Activated CD8-positive, alpha-beta memory T cell treated with anti-CD3 and anti-CD28 coated beads for 4 hours (primary cell): Measurements from ENCODE around the gene CPZ.
"Not testable (repeated sequence)": the region's sequence is repeated elsewhere in the genome, so short reads cannot be mapped to it uniquely, and the experiment has no call there.

Source experiments
- DNase-seq, 2 donors: peaks; one replicate each; pipeline ENCODE4 v3.0.0-alpha.2; 2020; ENCODE audit warnings: low read depth in 2 of 2

The CPZ gene

DNA sequence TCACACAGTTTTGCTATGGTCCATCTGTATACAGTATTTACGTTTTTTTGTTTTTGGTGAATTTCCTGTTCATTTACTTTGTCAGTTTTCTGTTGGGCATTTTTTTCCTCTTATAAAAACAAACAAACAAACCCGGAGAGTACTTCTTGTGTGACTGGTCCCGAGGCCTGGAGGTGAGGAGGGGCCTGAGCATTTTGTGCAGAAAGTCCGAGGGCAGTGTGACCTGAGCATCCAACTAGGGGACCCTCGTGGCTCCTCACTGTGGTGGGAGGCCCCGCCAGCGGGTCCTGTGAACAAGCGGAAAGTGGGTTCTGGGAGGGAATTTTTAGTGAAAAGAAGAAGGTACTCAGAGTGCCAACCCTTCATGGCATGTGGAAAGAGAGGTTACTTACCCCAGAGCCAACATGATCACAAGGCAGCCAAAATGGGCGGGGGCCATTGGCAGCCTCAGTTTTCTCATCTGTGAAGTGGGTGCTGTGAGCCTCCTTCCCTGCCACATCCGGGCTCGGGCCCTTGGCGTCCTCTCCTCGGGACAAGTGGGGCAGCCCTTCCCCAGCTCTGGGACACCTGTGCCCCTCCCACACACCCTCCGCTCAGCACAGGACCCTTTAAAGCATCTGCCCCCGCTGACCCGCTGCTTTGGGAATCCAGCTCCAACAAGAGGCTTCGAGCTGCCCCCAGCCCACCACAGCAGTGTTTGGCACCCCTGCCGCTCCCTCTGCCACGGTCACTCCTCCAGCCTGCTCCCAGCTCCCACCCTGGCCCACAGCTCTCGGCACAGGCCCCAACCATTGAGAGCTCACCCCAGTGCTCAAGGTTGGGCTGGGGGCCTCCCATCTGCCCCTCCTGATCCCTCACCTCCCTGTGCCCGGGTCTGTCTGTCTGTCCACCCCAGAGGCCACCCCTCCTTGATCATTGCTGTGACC lies 35.2 kb upstream of the CPZ start:
- no peak for DNase-seq

DNA sequence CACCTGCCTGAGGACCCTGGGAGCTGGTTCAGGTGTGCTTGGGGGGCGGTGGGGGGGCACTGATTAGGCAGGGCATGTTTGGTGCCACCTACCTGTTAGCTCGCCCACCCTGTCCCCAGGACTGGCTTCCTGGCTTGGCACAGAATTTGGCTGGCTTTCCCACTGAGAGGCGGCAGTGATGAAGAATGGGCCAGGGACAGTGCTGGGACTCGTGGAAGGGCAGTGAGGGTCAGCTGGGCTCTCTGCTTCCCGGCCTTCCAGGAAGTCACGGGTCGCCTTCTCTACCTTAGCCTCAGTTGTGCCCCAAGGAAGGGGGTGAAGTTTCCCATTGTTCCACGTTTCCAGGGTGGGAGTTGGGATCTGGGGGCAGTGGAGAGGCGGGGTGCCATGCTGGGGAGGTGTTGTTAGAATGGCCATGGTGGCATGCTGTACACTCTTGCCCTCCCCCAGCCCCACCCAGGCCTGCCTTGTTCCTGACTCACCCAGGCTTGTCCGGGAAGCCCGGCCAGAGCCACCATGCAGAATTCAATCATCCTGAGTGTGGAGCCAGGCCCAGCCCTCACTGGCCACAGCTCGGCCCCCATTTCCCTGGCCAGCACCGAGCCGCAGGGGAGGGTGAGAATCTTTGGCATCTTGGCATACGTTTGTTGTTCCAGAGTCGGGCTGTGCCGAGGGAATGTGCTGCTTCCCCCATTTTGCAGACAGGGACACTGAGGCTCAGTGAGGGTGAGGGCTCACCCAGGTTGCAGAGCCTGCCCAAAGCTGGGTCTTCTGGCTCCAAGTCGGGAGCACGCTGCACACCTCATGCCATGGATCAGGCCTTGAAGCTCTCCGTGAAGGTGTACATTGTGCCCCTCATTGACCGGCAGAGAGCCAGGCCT lies 34.2 kb upstream of the CPZ start:
- DNase-seq: no peak

DNA sequence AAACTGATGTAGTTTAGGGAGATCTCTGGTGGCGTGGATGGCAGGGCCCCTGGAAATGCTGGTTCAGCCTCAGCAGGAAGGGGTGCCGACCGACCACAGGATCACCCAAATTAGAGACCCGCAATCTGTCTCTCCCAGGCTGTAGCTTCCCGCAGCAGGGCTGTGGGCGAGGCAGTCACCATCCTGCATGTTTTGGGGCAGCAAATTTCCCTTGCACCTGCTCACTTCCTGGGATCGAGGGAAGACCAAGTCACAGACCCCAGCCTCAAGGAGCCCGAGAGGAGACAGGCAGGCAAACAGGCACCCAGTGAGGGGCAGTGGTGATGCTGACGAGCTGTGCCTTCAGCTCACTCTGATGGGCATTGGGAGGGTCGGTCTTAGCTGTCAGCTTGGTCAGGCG lies 33.6 kb upstream of the CPZ start:
- DNase-seq: no peak

DNA sequence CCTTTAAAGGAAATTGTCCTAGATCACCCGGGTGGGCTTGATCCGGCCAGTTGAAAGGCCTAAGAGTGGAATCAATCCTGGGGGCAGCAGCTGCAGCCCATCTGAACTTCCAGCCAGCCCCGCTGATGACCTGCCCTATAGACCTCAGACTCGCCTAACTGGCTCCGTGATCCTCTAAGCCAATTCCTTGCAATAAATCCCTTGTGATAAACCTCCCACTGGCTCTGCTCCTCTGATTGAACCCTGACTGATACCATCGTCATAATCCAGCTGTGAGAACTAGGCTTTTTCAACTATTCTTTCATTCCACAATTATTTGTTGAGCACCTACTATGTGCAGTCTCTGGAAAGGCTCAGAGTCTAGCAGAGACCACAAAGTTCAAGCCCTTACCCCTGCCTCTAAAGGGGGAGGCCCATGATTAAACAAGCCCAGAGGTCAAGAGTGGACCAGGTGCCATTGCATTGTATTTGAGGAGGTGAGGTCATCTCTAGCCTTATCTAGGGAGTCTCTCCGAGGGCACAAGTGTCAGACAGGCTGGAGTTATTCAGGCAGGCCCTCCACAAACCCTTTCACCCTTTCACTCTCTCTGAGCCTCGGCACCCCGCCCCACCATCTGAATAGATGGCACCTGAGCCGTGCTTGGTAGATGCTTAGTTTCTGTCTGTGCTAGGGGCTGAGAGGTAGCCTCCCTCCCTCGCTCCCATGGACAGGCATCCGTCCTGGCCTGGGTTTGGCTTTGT lies 32.9 kb upstream of the CPZ start:
- DNase-seq: no peak

DNA sequence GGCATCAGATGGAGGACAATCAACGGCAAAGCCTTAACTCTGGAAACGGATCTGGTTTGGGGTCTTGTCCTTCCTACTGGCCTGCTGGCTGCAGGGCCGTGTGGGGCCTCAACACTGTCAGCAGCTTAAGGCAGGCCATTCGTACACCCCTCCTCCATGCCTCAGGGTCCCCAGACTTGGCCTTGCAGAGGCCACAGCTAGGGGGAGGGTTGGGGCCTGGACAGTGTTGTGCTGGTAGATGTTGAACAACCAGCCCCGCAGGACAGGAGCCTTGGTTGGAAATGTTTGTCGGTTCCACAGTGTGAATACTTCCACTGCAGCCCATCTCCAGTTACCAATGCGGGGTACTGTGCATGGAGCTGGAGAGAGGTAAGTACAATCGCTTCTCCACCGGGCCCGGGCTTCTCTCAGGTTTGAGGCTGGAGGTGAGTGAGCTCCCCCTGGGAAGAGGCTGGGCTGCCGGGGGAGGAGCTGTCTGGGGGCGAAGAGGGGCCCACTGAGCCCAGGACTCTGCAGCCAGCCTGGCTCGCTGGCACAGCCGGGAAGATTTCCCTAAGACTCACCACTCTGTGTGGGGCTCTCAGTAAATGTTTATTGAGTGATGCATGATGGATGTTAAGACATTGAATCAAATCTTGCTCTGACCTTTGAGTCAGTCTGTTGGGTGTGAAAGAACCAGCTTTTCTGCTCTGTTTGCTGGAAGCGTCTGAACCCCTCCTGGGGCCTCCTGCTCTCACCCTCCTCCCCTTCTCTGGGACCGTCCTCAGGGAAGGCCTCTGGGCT lies 32.1 kb upstream of the CPZ start:
- no peak for DNase-seq

DNA sequence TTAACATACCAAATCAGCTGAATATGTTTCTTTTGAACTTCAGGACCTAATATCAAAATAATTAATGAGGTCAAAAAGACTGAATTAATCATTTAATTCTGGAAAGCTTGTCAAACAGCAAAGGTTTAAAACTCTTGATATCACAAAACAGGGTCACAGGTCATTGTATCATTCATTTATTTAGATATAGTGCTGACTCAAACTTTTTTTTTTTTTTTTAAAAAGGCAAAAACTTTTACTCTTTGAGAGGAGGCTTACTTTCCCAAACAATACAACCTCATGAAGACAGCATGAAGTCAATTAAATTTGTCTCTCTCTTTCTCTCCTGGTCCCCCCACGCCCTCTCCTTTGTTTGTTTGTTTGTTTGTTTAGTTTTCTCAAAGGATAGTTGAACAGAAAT lies 28.0 kb upstream of the CPZ start:
- DNase-seq: no peak

DNA sequence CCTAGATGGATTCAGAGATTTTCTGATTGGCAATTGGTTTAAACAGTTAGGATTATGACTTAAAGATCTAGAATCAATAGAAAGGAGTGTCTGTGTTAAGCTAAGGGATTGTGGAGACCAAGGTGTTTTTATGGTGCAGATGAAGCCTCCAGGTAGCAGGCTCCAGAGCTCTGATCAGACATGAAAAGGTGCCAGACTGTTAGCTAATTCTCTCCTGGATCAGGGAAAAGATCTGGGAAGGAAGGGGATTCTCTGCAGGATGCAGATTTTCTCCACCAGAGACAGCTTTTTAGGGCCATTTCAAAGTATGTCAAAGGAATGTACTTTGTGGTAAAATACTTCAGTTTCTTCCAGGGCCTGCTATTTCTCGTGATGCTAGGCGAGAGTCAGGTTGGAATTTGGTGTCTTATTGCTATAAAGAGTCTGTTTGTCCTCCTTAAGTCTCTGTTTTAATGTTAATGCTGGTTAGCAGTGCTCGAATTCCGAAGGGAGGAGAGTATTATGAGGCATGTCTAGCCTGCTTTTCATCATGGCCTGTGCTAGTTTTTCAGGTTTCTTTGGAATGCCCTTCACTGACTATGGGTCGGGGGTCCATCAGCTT lies 24.4 kb upstream of the CPZ start:
- DNase-seq: no peak

DNA sequence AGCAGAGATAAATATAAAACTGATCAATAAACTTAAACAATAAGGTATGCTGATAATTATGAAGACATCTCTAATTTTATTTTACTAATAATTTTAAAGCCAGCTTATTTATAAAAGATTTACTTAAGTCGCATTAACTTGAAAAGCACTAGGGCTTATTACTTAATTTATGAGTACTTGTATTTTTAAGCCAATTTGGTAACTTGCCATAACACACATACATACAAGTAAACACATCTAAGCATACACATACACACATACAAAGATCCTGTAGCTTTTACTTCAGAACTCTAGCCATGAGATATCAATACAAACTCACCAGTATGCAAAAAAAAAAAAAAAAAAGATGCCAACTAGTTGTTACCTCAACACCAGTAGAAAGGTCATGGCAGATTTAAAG lies 22.4 kb upstream of the CPZ start:
- DNase-seq: no peak

DNA sequence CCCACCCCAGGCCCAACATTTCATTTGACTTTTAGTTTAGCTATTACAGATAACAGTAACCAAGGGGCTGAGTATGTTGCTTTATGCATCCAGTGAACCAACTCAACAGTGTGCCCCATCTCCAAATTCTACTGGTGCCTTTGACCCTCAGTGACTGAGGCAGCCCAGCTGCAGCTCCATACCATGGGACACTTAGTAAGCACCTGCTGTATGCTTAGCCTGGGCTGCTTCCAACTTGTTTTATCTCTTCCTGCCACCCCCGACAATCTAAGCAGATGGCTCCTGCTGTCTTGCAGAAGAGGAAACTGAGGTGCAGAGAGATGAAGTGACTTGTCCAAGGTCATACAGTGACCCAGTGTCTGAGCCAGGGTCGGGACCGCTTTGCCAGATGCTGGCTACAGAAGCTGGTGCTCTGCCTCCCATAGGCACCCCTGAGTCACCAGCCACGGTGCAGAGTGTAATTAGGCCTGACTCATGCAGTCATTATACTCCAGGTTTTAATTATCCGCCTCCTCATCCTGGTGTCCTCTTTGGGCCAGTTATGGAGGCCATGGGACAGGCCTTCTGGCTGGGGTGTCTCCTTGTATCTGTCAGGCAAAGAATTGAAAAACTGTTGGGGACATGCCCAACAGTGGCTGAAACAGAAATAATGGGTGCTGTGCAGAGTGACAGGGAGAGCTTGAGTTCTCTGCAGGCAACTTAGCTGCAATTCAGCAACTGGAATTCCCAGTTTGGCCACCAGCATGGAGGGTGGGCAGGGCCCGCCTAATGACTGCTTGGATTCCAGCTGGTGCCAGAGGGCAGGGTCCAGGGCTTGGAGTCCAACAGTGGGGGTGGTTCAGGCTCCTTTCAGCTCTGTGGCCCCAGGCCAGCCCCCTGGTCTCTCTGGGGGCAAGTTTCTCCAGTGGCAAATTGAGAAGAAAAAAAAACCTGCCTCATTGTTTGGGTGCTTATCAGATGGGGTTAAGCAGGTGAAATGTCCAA lies 20.6 kb upstream of the CPZ start:
- DNase-seq: no peak

DNA sequence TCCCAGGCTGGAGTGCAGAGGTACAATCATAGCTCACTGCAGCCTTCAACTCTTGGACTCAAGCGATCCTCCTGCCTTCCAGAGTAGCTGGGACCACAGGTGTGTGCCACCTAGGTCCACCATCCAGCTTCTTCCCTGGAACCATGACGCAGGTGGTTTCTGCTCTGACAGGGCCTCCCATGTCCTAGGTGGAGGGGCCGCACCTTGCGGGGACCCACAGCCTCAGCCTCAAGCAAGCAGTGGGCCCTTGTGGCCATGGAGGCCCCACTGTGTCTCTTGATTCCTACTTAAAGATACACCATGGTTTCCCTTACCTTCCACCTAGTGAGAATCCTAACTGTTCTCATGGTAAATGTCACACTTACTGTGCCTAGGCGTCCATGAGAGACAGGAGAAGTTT lies 19.3 kb upstream of the CPZ start:
- DNase-seq: no peak

DNA sequence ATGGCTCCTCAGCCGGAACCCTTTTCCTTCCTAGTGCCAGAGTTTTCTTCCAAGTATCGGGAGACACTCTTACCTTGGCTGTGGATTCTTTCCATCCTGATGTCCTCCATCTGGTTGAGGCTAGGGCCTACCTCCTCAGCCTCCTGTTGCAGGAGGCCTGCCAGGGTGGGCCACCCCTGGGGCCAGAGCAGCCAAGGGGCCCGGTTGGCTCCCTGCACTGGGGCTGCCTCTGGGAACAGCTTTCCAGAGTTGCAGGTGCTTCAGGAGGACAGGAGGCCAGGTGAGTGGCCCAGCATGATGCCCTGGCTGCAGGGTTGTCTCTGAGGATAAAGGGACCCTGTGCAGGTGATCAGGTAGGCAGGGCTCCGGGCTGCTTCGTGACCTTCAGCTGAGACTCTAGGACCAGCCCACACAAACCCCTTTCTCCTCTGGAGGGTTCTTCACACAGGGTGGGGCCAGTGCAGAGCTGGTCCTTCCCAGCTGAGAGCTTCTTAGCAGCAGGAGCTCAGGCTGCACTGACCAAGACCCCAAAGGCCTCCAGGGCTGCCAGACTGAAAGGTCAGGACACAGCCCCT lies 17.7 kb upstream of the CPZ start:
- DNase-seq: no peak

DNA sequence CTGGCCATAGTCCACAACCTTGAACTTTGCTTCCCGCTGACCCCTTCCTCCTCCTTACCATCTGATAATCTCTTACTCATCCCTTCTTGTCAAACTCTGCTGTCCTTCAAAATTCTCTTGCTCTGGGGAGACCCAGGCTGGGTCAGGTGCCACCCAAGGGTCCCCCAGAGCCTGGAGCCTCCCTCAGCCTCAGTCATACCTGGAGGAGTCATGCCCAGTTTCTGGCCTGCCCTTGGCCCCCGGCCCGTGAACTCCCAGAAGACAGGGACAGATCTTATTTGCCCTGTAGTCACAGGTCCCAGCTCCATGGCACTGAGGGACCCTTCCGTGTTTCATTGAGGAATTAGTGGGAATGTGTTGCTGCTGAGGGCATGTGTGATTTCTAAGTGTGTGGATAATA lies 17.1 kb upstream of the CPZ start:
- no peak for DNase-seq

DNA sequence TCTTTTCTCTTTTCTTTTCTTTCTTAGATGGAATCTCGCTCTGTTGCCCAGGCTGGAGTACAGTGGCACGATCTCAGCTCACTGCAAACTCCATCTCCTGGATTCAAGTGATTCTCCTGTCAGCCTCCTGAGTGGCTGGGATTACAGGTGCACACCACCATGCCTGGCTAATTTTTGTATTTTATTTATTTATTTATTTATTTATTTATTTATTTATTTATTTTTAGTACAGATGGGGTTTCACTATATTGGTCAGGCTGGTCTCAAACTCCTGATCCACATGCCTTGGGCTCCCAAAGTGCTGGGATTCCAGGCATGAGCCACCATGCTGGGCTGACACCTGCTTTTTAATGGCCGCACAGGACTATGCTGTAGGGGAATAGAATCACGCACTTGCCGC lies 16.0 kb upstream of the CPZ start:
- not testable (repeated sequence) for DNase-seq

DNA sequence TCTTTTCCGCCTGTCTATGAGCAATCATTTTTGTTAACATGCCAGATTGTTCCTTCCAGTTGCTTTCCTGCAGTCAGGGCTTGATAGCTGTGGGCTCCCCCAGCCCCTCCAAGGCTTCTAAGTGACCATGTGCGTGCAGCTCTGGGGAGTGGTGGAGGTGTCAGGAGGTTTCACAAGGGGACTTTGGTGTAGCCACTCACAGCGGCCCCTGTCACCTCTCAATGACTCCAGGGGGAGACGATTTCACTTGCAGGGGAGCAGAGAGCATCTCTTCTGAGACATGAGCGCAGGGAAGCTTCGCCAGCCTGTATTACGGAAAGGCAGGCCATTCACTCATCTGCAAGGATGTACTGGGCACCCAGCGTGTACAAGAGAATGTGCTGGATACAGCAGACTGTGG lies 15.5 kb upstream of the CPZ start:
- no peak for DNase-seq

DNA sequence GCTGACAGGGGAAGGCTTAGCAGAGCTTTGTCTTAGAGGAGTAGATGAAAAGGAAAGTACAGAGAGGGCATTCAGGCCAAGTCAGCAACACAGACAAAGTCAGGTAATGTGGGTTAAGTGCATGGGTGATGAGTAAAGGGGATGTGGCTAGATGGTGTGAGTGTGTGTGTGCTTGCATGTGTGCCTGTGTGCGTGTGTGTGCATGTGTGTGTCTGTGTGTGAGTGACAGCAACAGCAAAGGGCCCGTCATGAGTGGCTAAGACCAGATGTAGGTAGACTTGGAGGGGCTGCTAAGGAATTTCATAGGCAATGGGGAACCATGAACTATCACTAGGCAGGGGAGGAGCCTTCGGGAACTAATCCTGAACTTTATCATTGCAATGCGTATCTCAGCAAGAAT lies 14.6 kb upstream of the CPZ start:
- no peak for DNase-seq

DNA sequence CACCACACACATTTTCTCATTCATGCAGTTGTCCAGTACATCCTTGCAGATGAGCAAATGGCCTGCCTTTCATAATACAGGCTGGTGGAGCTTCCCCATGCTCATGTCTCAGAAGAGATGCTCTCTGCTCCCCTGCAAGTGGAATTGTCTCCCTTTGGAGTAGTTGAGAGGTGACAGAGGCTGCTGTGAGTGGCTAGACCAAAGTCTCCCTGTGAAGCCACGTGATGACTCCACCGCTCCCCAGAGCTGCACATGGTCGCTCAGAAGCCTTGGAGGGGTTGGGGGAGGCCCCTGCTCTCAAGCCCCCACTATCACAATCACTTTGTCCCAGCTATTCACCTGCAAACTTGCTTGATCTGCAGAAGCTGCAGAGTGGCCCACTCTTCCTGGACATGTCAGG lies 13.8 kb upstream of the CPZ start:
- no peak for DNase-seq

DNA sequence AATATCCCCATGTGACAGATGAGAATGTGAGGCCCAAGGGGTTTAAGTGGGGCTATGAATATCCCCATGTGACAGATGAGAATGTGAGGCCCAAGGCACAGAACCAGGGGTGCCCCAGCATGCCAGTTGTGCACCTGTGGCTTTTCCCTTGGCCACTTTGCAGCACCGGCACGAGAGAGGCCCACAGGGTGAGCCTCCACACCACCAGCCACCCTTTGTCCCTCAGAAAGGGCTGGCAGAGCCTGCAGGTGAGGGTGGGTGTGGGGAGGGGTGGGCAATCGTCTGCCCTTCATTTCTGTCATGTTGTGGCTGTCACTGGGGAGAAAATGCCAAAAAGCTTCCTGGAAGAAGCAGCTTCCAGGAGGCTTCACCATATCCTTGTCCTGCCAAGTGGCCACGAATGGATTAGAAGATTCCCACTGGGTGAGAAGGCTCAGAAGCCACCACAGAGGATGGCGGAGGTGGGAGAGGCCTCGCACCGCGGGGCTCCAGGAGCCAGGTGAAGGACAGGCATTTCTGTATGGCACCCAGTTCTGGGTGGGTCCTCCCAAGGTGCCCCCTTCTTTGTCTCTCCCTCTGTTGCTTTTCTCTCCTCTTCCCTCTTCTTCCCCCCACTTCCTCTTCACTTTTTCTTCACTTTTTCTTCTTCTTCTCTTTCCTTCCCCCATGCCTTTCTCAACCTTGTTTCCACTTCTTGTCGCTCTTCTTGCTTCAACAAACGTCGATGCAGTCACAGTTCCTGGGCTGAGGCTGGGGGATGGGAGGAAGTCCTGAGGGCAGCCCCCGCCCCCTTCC lies 12.8 kb upstream of the CPZ start:
- DNase-seq: no peak

DNA sequence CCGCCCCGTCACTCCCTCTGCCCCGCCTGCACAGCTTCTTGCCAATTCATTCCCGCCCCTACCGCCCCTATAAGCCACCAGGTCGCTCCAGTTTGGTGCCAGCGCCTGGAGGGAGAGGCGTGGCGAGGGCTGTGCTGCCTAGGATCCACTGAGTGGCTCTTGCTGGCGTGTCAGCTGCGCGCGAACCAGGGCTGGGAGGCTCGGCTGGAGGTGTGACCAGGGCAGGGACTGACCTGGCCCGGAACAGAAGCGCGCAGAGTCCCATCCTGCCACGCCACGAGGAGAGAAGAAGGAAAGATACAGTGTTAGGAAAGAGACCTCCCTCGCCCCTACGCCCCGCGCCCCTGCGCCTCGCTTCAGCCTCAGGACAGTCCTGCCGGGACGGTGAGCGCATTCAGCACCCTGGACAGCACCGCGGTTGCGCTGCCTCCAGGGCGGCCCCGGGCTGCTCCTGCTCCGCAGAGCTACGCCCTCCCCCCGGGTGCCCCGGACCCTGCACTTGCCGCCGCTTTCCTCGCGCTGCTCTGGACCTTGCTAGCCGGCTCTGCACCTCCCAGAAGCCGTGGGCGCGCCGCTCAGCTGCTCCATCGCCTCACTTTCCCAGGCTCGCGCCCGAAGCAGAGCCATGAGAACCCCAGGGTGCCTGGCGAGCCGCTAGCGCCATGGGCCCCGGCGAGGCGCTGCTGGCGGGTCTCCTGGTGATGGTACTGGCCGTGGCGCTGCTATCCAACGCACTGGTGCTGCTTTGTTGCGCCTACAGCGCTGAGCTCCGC lies 12.1 kb upstream of the CPZ start, which contains the start of gene GPR78:
GPR78 (plus strand) TSS at position 72 of the 773 bp plus-strand sequence; CDS start at position 663, 591 bp downstream.
- no peak for DNase-seq
